Measurements from ENCODE around the gene UQCRHL.

DNA sequence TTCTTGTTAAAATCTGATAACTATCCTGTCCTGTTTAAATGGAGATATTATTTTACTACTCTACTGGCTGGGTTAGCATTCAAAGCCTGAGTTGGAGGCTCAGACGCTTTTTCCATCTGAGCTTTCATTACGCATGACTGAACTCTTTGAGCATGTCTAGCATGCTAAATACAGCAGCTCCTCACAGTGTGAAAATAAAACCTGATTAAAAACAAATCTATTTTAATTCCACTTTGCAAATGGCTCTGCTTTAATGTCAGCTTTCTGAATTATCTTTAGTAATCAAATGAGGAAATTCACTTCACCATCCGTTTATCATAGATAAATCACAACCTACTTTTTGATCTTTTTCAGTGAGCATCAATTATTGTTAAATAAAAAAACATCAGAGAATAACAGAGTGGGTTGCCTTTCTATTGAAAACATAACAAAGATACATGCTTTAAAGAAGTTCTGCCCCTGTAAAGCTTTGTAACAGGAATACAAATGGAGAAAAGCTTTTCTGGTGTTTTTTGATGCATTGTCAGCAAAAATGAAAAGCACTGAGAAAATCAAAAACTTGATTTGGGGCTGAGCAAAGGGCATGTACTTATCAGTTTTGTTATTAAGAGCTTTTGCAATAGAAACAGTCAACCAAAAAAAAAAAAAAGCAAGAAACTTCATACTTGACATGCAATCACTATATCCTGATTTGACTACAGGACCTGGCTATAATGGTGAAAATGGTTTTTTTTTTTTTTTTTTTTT lies 36.5 kb upstream of the UQCRHL start:
- TF ChIP-seq, protein P1, sequence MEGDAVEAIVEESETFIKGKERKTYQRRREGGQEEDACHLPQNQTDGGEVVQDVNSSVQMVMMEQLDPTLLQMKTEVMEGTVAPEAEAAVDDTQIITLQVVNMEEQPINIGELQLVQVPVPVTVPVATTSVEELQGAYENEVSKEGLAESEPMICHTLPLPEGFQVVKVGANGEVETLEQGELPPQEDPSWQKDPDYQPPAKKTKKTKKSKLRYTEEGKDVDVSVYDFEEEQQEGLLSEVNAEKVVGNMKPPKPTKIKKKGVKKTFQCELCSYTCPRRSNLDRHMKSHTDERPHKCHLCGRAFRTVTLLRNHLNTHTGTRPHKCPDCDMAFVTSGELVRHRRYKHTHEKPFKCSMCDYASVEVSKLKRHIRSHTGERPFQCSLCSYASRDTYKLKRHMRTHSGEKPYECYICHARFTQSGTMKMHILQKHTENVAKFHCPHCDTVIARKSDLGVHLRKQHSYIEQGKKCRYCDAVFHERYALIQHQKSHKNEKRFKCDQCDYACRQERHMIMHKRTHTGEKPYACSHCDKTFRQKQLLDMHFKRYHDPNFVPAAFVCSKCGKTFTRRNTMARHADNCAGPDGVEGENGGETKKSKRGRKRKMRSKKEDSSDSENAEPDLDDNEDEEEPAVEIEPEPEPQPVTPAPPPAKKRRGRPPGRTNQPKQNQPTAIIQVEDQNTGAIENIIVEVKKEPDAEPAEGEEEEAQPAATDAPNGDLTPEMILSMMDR (IDR thresholded peaks at IDR 0.05), result no peak
- no peak for TF ChIP-seq POLR2A (IDR thresholded peaks at IDR 0.05)

All from uterus (tissue), 2 donors.